ENCODE results near the gene HELZ2.

GRCh38 chr20:63531686-63532448, 42.2 kb downstream of the HELZ2 start:
- TF ChIP-seq, protein P1, sequence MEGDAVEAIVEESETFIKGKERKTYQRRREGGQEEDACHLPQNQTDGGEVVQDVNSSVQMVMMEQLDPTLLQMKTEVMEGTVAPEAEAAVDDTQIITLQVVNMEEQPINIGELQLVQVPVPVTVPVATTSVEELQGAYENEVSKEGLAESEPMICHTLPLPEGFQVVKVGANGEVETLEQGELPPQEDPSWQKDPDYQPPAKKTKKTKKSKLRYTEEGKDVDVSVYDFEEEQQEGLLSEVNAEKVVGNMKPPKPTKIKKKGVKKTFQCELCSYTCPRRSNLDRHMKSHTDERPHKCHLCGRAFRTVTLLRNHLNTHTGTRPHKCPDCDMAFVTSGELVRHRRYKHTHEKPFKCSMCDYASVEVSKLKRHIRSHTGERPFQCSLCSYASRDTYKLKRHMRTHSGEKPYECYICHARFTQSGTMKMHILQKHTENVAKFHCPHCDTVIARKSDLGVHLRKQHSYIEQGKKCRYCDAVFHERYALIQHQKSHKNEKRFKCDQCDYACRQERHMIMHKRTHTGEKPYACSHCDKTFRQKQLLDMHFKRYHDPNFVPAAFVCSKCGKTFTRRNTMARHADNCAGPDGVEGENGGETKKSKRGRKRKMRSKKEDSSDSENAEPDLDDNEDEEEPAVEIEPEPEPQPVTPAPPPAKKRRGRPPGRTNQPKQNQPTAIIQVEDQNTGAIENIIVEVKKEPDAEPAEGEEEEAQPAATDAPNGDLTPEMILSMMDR (IDR thresholded peaks at IDR 0.05 in 2 of 3, conservative IDR thresholded peaks at IDR 0.05 in 1 of 3; ENCODE audit: control insufficient read depth in 2 of 3, extremely low read depth in 1 of 3, insufficient read depth in 1 of 3, low read depth in 3 of 3, low read length in 3 of 3): no peak
- TF ChIP-seq ZNF274 (IDR thresholded peaks at IDR 0.05; ENCODE audit: insufficient read depth, insufficient read length): no peak
- no peak for TF ChIP-seq ZBTB4 (CRISPR knock-in tag; IDR thresholded peaks at IDR 0.05)
- no peak for TF ChIP-seq PML (IDR thresholded peaks at IDR 0.05; ENCODE audit: low read length)
- TF ChIP-seq EP300 (IDR thresholded peaks at IDR 0.05; ENCODE audit: borderline replicate concordance in 1 of 2, control insufficient read depth in 1 of 2, low read depth in 2 of 2, low read length in 2 of 2): no peak
- TF ChIP-seq ZNF384 (IDR thresholded peaks at IDR 0.05; ENCODE audit: borderline replicate concordance, low read depth, low read length): no peak
- no peak for TF ChIP-seq TCF7 (IDR thresholded peaks at IDR 0.05; ENCODE audit: borderline replicate concordance)
- TF ChIP-seq CHD2 (IDR thresholded peaks at IDR 0.05; ENCODE audit: borderline replicate concordance, low read depth, low read length): no peak
- no peak for TF ChIP-seq ZSCAN29 (IDR thresholded peaks at IDR 0.05)
- TF ChIP-seq, protein P2, sequence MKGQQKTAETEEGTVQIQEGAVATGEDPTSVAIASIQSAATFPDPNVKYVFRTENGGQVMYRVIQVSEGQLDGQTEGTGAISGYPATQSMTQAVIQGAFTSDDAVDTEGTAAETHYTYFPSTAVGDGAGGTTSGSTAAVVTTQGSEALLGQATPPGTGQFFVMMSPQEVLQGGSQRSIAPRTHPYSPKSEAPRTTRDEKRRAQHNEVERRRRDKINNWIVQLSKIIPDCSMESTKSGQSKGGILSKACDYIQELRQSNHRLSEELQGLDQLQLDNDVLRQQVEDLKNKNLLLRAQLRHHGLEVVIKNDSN (IDR thresholded peaks at IDR 0.05; ENCODE audit: borderline replicate concordance, extremely low read length, insufficient read depth, low read depth, low read length): no peak

Measured in GM12878 (cell line).